Activated CD8-positive, alpha-beta memory T cell treated with anti-CD3 and anti-CD28 coated beads, Interleukin-2, amount 50 U/mL, for 48 hours (primary cell): Measurements from ENCODE around the gene TRAPPC14.
"Not testable (repeated sequence)": the region's sequence is repeated elsewhere in the genome, so short reads cannot be mapped to it uniquely, and the experiment has no call there.

ENCODE experiments used
- DNase-seq: peaks from one replicate; pipeline ENCODE4 v3.0.0-alpha.2; 2020

TRAPPC14 gene, protein sequence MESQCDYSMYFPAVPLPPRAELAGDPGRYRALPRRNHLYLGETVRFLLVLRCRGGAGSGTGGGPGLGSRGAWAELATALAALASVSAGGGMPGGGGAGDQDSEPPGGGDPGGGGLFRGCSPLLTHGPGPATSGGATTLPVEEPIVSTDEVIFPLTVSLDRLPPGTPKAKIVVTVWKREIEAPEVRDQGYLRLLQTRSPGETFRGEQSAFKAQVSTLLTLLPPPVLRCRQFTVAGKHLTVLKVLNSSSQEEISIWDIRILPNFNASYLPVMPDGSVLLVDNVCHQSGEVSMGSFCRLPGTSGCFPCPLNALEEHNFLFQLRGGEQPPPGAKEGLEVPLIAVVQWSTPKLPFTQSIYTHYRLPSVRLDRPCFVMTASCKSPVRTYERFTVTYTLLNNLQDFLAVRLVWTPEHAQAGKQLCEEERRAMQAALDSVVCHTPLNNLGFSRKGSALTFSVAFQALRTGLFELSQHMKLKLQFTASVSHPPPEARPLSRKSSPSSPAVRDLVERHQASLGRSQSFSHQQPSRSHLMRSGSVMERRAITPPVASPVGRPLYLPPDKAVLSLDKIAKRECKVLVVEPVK

GRCh38 chr7:100158229-100159098, at the start of gene TRAPPC14:
Gene TRAPPC14 (minus strand): TSS chr7:100158723. CDS start chr7:100158499, 224 bp downstream.
- DNase-seq = peak; percentile 96

GRCh38 chr7:100204454-100204853, 45.9 kb upstream of the TRAPPC14 start:
- no peak for DNase-seq

DNA sequence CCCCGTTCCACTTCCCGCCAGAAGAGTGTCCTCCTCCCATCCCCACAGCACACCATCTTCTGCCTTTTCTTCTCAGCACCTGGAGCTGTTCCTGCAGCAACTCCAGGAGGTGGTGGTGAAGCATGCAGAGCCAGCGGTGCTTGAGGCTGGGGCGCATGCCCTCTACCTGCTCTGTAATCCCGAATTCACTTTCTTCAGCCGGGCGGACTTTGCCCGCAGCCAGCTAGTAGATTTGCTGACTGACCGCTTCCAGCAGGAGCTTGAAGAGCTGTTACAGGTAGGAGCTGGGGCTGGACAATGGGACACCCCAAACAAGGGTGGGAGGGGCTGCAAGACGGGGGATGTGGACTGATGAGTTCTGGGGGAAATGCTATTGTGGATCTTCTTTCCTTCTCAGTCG, 42.2 kb upstream of the TRAPPC14 start:
- DNase-seq = no peak

DNA sequence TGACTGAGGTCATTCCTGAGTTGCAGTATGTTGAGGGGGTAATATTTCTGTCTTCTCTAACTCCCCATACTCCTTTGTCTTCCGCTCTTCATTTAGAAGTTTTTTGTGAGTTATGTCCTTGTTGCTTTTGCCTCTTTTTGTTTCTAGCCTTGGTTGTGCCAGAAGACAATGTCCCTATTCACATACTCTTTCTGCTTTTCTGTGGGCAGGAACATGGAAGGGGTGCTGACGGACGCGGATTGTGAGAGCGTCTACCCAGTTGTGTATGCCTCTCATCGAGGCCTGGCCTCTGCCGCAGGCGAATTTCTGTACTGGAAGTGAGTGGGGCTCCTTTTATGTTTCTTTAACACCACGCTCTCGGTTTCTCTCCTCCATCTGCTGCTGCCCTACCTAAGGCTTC, 39.7 kb upstream of the TRAPPC14 start:
- DNase-seq = no peak

DNA sequence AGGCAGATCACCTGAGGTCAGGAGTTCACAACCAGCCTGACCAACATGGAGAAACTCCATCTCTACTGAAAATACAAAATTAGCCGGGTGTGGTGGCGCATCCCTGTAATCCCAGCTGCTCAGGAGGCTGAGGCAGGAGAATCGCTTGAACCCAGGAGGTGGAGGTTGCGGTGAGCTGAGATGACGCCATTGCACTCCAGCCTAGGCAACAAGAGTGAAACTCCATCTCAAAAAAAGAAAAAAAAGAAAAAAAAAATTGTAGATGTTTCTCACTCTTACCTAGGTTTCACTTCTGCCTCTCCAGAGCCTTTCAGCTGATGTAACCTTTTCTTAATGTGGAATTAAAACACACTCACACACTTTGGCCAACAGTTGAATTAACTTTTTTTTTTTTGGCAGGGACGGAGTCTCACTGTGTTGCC, 37.4 kb upstream of the TRAPPC14 start:
- DNase-seq = not testable (repeated sequence)

DNA sequence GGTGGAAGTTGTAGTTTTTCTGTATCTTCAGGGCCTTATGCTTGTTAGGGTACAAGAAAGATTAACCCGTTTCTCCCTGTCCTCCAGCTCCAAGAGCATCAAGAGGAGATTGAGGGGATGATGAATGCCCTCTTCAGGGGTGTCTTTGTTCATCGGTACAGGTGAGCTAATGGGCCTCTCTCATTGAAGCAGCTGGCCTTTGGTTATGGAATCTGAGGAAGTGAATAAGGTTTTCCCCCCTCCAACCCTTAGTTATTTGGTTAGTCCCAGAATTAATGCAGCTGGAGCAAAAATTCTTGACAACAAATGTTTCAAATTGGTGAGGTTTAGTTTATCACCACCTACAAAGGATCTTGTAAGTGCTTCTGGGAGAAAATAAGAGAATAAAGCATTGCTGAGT, 36.7 kb upstream of the TRAPPC14 start:
- DNase-seq = no peak

DNA sequence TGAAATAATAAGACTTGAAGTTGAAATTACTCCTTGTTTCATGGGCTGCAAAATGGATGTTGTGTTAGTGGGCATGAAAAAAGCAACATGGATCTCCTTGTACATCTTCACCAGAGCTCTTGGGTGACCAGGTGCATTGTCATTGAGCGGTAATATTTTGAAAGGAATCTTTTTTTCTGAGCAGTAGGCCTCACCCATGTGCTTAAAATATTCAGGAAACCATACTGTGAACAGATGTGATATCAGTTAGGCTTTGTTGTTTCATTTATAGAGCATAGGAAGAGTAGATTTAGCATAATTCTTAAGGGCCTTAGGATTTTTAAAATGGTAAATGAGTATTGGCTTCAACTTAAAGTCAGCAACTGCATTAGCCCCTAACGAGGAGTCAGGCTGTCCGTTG, 34.4 kb upstream of the TRAPPC14 start:
- DNase-seq = no peak

DNA sequence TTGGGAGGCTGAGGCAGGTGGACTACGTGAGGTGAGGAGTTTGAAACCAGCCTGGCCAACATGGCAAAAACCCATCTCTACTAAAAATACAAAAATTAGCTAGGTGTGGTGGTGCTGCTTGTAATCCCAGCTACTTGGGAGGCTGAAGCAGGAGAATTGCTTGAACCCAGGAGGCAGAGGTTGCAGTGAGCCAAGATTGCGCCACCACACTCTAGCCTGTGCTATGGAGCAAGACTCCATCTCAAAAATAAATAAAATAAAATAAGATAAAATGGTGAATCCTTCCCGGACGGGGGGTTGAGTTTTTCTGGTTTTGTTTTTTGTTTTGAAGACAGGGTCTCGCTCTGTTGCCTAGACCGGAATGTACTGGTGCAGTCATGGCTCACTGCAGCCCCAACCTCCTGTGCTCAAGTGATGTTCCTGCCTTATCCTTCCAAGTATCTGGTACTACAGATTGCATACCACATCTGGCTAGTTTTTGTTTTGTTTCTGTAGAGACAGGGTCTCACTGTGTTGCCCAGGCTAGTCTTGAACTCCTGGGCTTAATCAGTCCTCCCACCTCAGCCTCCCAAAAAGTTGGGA, 33.8 kb upstream of the TRAPPC14 start:
- DNase-seq = not testable (repeated sequence)

GRCh38 chr7:100191775-100192174, 33.3 kb upstream of the TRAPPC14 start:
- no peak for DNase-seq

DNA sequence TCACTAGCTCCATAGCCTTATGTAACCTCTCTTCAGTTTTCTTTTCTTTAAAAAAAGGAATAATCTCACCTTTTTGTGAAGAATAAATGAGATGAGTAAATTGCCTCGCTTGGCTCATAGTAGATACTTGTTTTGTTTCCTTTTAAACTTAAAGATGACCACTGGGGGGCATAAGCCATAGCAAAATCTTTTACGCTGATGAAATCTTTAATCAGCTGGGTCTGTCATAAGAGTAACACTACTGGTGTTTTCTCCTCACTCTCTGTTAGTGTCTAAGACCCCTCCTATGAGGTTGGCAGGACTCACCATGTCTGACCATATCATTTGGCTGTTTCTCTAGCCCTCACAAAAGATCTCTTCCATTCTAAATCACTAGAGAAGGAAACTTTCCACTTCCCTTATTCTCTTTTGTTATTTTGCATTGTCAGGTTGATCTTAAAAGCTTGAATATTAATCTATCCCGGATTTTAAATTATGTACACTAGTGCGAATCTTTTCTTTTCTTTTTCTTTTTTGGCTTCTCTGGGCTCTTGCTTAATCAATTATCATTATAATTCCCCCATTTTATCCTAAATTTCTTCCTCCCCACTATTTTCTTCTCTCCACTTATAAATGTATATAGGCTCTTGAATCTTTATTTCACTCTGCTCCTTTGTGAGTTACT, 31.7 kb upstream of the TRAPPC14 start:
- DNase-seq = no peak

- DNase-seq = no peak
Measured at GRCh38 chr7:100189061-100189460, 30.5 kb upstream of the TRAPPC14 start.

- no peak for DNase-seq
Measured at GRCh38 chr7:100185726-100186125, 27.2 kb upstream of the TRAPPC14 start.

GRCh38 chr7:100183090-100183489, 24.6 kb upstream of the TRAPPC14 start:
- DNase-seq = not testable (repeated sequence)

DNA sequence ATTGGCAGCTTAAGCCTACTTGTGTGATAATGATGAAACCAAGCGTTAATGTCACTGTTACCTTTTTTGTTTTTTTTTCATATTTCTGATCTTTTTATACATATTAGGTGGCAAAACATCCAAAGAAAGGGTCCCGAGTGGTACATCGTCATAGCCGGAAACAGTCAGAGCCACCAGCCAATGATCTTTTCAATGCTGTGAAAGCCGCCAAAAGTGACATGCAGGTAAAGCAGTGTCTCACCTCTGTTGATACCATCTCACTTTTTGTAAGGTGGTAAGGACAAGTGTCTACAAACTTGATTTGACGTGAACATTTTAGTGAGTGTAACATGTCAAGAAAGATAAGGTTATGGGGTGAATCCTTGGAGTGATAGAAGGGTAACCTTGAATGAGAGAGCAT, 24.1 kb upstream of the TRAPPC14 start:
- not testable (repeated sequence) for DNase-seq

DNA sequence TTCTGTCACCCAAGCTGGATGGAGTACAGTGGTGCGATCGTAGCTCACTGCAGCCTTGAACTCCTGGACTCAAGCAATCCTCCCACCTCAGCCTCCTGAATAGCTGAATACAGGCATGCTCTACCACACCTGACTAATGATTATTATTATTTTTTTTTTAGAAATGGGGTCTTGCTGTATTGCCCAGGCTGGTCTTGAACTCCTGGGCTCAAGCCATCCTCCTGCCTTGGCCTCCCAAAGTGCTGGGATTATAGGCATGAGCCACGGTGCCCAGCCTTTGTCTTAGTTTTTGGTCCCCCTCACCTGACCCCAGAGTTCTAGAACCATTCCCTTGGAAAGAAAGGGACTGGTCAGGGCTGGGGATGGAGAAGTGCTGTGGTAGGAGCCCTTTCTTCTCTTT, 21.6 kb upstream of the TRAPPC14 start:
- DNase-seq = not testable (repeated sequence)

DNA sequence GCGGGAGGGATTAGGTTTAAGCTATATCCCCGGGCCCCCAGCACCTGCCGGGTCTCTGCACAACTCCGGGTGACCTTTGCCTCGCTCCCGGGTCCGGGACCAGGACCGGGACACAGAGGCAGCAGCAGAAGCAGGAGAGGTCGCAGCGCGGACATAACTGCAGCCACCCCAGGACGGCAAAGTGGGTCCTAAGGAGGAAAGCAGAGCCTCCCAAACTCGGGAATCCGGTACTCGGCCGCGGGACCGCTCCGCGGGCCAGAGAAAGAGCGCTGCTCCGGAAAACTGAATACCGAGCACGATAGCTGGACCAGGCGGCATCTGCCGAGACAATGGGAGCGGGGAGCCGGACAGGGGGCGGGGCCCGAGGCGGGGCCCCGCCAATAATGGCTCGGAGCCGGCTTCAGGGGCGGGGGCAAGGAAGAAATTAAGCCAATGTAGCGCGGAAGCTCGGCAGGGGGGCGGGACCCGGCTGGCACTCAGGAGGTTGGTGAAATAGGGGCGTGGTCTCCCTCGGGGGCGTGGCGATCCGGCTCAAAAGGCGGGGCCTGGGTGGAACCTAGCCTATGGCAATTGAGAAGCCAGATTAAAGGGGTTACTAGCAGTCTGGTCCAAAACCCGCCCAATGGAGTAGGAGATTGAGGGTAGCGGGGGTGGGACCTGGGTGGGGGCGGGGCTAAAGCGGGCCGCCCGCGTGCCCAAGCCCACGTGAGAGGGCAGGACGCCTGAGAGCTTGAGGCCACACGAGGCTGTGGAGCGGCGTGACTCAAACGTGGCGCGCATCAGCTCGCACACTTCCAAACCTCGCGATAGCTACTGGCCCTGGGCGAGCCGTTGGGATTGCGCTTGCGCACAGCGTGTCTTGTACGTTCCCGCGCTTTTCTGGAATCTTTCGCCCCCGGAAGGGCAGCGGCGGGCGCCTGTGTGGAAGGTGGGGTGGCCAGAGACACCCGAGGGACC, 18.8 kb upstream of the TRAPPC14 start, which contains the start of the genes GPC2 and STAG3:
GPC2 (minus strand) TSS at position 337 of the 957 bp plus-strand sequence; CDS start at position 155, 182 bp downstream.
STAG3 (plus strand) TSS at position 874 of the 957 bp plus-strand sequence. CDS start 2,639 bp downstream, outside the sequence.
- DNase-seq = peak; percentile 99

DNA sequence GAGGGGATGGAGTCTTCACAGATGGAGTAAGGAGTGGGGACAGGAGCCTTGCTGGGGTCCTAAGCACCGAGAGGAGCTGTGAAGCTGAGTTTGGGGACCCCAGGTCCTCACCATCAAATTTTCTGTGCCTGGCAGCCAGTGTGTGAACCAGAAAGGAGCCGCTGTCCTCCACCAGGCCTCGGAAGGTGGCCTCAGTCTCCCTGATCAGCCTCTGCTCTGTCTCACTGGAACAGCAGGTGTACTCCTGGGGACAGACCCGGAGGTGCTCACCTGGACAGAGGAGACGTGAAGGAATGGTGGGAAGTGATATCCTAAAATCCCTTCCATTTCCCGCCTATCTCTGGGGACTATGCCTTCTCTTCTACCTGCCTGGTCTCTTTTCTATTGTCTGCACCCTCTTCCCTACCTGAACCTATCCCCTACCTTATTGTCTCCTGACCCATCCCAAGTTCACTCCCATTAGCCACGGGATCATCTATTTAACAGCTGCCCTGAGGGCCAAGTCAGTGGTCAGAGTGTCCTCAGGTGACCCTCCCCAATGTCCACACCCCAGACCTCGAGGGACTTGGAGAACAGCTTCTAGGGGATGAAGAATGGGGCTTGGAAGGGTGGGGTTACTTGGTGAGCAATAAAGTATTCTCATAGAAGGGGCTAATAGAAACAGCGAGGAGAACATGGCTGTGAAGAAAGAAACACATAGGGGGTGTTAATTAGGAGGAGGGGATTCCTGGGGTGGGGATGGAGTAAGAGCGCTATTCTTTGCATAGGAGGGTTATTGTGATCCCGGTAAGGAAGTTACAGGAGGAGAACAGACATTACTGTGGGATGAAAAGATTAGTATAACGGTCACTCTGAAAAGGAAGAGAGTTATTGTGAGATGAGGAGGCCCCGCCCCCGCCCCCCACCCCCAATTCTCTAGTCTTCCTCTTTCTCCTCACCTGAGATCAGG, 17.8 kb upstream of the TRAPPC14 start:
- DNase-seq = no peak

DNA sequence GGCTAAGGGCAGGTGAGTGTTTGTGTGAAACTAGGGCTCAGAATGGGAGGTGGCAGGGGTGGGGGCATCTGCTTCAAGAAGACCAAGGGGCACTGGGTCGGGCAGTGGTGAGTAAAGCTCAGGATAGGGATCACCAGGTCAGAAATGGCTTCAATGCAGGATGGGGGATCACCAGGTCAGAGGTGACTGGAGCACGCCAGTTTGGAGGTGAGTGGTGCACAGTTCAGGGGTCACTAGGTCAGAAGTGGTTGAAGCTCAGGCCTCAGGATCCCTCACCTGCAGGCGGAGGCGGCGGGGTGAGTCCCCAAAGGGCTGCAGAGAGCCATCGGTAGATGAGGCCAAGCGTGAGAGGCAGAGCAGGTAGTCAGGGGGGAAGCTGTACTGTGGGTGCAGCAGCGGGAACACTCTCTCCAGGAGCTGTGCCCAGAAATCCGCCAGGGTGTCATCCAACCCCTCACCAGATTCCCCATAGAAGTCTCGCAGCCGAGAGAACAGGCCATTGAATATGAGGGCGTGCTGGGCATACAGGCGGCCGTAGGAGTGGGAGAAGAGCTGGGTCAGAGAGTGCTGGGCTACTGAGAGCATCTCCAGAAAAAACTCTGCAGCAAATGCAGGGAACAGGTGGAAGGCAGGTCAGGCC, 16.9 kb upstream of the TRAPPC14 start:
- DNase-seq = no peak

- DNase-seq = no peak
Measured at GRCh38 chr7:100174582-100174981, 16.1 kb upstream of the TRAPPC14 start.
